HG03442 (cell line): ENCODE data around the gene ZNF80.
"Not testable (repeated sequence)": the region's sequence is repeated elsewhere in the genome, so short reads cannot be mapped to it uniquely, and the experiment has no call there.

Experiments used
- ATAC-seq: cut with Tn5 transposase; IDR thresholded peaks from one replicate; pipeline ENCODE4 v1.9.1; 2021; ENCODE audit warnings: mild to moderate bottlenecking, moderate library complexity; ENCODE audit not compliant: unreplicated experiment

ZNF80 gene

GRCh38 chr3:114237478-114237877 lies at the start of gene ZNF80:
Gene ZNF80 (minus strand): TSS chr3:114237578. CDS start chr3:114237074, 504 bp downstream.
- not testable (repeated sequence) for ATAC-seq

GRCh38 chr3:114286266-114286665 lies 48.9 kb upstream of the ZNF80 start:
- ATAC-seq: no peak

- no peak for ATAC-seq
These were observed 48.4 kb upstream of the ZNF80 start for GRCh38 chr3:114285648-114286230.

GRCh38 chr3:114284644-114285043 lies 47.3 kb upstream of the ZNF80 start:
- no peak for ATAC-seq

GRCh38 chr3:114276856-114277255 lies 39.5 kb upstream of the ZNF80 start:
- not testable (repeated sequence) for ATAC-seq

GRCh38 chr3:114274929-114275328 lies 37.6 kb upstream of the ZNF80 start:
- no peak for ATAC-seq

- no peak for ATAC-seq
These were observed 34.9 kb upstream of the ZNF80 start for GRCh38 chr3:114272271-114272670.

GRCh38 chr3:114270019-114270418 lies 32.6 kb upstream of the ZNF80 start:
- no peak for ATAC-seq

GRCh38 chr3:114260152-114260551 lies 22.8 kb upstream of the ZNF80 start:
- no peak for ATAC-seq

GRCh38 chr3:114259566-114259965 lies 22.2 kb upstream of the ZNF80 start:
- ATAC-seq: no peak

- ATAC-seq: no peak
These were observed 16.1 kb upstream of the ZNF80 start for GRCh38 chr3:114253505-114253904.

GRCh38 chr3:114252954-114253353 lies 15.6 kb upstream of the ZNF80 start:
- ATAC-seq: no peak

GRCh38 chr3:114242947-114243346 lies 5.6 kb upstream of the ZNF80 start:
- ATAC-seq: peak; percentile 97

GRCh38 chr3:114241262-114241661 lies 3.9 kb upstream of the ZNF80 start:
- ATAC-seq: no peak

GRCh38 chr3:114238146-114238785 lies 888 bp upstream of the ZNF80 start:
- ATAC-seq: not testable (repeated sequence)

- no peak for ATAC-seq
These were observed 1.9 kb downstream of the ZNF80 start for GRCh38 chr3:114235431-114235830.

GRCh38 chr3:114234745-114235144 lies 2.6 kb downstream of the ZNF80 start:
- no peak for ATAC-seq

GRCh38 chr3:114231616-114232015 lies 5.8 kb downstream of the ZNF80 start:
- ATAC-seq: no peak

GRCh38 chr3:114227076-114227475 lies 10.3 kb downstream of the ZNF80 start:
- no peak for ATAC-seq

- ATAC-seq: no peak
These were observed 11.1 kb downstream of the ZNF80 start for GRCh38 chr3:114226313-114226712.

GRCh38 chr3:114223143-114223542 lies 14.2 kb downstream of the ZNF80 start:
- ATAC-seq: peak; percentile 77

GRCh38 chr3:114221881-114222264 lies 15.5 kb downstream of the ZNF80 start:
- ATAC-seq: no peak
